Cardiac fibroblast (primary cell): ENCODE data around the gene TBXAS1.

Source experiments
- DNase-seq, 2 donors: peaks; one replicate each; pipeline versions ENCODE4 v3.0.0 to v3.0.0-alpha.2; 2010; ENCODE audit warnings: low read depth in 2 of 2
- H3K4me3 ChIP-seq, 2 donors: replicated peaks in 1 of 2; 1 replicate in 1 of 2; 2 replicates in 1 of 2; pipeline ENCODE4 v1.5.1; 2011; ENCODE audit warnings: low read depth in 2 of 2, low read length in 2 of 2, mild to moderate bottlenecking in 2 of 2, moderate library complexity in 1 of 2
- TF ChIP-seq, protein P1 (sequence below): IDR thresholded peaks from one replicate; pipeline ENCODE4 v1.5.1; 2011; ENCODE audit warnings: low read depth, mild to moderate bottlenecking, low read length, inconsistent platforms

TBXAS1 gene

DNA sequence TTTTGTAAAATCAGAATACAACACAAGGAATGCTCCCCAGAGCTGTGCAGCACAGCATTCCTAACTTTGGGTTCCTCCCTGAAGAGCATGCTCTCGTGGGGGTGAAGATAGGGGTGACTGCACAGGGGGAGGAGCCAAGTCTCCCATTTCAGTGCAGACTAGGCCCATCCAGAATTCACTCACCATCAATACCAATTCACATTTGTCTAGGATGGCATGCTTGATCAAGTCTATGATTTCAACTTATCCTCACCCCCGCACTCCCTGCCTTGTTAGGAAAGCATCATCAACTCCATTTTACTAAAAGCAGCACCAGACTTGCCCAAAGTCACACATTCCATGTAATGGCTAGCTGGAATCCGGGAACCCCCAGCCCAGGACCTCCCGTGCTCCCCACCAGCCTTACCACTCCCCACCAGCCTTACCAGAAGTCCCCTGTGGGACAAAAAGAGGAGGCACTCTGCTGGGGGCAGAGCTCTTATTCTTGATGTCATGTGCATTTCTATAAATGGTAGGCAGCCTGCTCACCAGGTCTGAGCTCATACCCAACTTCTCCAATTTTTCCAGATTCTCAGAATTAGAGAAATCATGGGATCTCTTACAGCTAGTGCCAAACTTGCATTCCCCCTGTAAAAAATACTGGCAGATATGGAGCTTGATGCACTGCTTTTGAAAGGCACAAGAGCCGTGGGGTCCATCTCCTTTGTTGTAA is 227.5 kb downstream of the TBXAS1 start:
- TF ChIP-seq, protein P1, sequence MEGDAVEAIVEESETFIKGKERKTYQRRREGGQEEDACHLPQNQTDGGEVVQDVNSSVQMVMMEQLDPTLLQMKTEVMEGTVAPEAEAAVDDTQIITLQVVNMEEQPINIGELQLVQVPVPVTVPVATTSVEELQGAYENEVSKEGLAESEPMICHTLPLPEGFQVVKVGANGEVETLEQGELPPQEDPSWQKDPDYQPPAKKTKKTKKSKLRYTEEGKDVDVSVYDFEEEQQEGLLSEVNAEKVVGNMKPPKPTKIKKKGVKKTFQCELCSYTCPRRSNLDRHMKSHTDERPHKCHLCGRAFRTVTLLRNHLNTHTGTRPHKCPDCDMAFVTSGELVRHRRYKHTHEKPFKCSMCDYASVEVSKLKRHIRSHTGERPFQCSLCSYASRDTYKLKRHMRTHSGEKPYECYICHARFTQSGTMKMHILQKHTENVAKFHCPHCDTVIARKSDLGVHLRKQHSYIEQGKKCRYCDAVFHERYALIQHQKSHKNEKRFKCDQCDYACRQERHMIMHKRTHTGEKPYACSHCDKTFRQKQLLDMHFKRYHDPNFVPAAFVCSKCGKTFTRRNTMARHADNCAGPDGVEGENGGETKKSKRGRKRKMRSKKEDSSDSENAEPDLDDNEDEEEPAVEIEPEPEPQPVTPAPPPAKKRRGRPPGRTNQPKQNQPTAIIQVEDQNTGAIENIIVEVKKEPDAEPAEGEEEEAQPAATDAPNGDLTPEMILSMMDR, result no peak
- H3K4me3 ChIP-seq, result no peak overlapping the region
- no peak for DNase-seq

DNA sequence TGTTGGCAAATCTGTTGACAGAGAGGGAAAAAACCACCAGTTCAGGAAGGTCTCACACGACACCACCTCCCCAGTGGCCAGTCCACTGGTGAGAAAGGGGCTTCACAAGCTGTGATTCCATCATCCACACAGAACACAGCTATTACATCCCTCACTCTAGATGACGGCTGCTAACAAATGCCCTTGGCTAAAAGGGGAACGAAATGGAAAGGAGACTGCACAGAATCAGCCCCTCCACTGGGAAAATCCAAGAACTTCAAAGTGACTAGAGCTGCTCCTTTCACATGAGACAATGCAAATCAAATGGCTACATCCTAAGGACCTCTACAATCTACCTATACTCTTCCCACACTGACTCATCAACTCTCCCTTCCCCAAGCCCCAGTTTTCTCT is 228.1 kb downstream of the TBXAS1 start:
- no peak overlapping the region for H3K4me3 ChIP-seq
- no peak for DNase-seq
- TF ChIP-seq, protein P1, result no peak

DNA sequence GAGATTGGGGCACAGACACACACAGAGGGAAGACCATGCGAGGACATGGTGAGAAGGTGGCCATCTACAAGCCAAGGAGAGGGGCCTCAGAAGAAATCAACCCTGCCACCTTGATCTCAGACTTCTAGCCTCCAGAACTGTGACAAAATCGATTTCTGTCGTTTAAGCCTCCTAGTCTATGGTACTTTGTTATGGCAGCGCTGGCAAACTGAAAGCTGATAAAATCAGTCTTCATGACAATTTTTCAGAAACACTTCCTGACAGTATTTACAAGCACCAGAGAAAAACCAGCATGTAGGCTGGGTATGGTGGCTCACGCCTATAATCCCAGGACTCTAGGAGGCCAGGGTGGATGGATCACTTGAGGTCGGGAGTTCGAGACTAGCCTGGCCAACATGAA is 229.5 kb downstream of the TBXAS1 start:
- no peak overlapping the region for H3K4me3 ChIP-seq
- TF ChIP-seq, protein P1, result no peak
- no peak for DNase-seq

DNA sequence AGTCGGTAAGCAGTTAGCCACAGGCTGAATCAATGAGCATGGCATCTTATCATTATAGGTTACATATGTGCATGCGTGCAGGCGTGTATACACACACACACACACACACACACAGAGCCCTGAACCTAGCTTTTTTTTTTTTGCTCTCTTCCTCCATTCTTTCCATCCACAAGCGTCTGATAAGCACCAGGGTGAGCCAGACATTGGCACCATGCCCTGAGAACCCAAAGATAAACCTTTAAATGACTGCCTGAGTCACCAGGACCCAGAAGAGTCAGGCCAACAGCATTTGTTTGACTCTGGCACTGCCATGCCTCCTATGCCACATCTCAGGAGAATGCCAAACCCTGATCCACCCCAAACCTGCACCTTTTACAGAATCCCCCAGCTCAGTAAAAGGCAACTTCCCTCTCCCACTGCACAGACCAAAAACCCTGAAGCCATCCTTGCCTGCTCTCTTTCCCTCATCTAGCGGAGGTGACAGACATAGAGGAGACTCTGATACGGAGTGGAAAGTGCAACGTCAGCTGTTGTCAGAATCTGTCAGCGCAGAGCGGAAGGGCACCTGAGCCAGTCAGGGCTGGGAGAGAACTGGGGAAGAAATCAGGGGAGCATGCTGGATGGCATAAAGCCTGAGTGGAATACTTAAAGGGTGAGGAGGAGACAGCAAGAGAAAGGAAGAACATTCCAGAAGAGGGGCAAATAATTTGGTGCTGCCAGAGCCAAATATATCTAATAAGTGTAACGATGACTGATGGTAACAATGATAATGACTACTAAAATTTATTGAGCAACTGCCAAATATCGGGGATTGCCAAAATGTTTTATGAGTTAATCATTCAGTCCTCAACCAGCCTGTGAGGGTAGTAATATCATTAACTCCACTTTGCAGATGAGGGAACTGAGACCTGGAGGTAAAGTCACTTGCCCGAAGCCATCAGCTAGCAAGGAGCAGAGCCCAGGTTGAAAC is 230.5 kb downstream of the TBXAS1 start:
- TF ChIP-seq, protein P1, result no peak
- peak; percentile 86 to 94 for DNase-seq
- no peak overlapping the region for H3K4me3 ChIP-seq

DNA sequence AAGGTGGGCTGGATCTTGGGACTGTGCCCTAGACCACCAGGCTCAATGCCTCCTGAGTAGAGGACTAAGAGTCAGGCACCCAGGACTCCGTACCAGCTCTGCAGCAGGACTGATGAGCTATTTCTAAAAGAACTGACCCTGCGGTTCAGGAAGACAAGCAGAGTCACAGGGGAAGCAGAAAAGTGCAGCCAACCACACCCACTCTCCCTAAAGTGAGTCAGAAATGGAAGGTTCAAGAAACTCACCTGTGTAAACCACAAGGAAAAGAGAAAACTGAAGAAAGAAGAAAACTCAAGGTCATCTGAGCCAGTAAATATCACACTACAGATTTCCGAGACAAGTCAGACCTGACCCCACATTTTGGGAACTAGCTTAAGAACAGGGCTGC is 231.2 kb downstream of the TBXAS1 start:
- H3K4me3 ChIP-seq, result no peak overlapping the region
- TF ChIP-seq, protein P1, result no peak
- peak in 1 of 2 donors; percentile 44 for DNase-seq

DNA sequence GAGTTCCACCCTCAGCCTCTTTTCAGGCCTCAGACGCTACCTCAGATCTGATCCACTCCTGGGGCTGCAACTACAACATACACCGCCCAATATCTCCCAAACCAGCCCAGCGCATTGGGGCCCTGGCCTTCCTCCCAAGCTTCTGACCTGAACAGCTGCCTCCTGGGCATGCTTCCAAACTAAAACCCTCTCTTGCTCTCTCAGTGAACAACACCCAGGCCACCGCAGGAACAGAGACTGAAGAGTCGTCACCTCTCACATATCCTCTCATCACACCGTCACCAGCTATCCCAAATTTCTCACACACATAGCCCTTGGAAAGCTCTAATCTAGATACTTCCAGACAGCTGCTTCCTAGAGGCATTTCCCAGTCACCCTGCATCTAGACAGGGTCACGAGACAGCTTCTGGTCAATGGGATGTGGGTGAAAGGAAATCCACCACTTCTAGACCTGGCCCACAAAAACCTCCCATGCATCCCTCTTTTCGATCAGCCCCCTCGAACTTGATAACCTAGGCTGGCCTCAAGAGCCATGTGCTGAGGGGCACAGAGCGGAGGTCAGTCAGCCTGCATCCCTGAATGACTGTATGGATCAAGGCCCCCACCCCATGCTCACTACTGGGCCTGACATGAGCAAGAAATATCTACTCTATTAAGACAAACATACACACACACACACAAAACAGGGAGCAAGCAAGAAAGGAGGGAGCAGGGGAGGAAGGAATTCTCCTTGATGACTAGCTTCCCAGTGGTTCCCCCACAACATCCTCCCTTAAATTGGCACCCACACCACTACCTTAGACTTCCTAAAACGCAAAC is 231.9 kb downstream of the TBXAS1 start:
- TF ChIP-seq, protein P1, result no peak
- peak; percentile 83 to 93 for DNase-seq
- no peak overlapping the region for H3K4me3 ChIP-seq
